Pancreas (tissue), 10 donors: ENCODE results near the gene WDR81. TPM values are rescaled to one million over a fixed set of nuclear protein-coding genes. Genes with fewer than 3 reads are reported as not detected.

Experiments used
- ATAC-seq, 4 donors: fragments of 200-7000 bp; cut with Tn5 transposase; one replicate each; pipeline versions ENCODE4 v1.8.0 to v1.9.1; 2020; ENCODE audit warnings: mild to moderate bottlenecking in 4 of 4, moderate library complexity in 4 of 4
- DNase-seq, 6 donors: peaks; one replicate each; pipeline ENCODE4 v3.0.0-alpha.2; 2020
- FAIRE-seq: peaks from 2 replicates; lab custom pipeline; 2012; peaks lifted over from hg19 to GRCh38; lab: Jason Lieb, UNC
- H3K27ac ChIP-seq, 4 donors: fragments of 200-600 bp; sonication (generic); 1 replicate in 3 of 4; 2 replicates in 1 of 4; pipeline versions ENCODE4 v1.5.0 to v1.8.0; 2020
- H3K27me3 ChIP-seq, 4 donors: fragments of 200-600 bp; one replicate each; pipeline ENCODE4 v1.8.0; 2021
- H3K36me3 ChIP-seq, 3 donors: fragments of 200-600 bp; sonication (generic) in 1 of 3; one replicate each; pipeline versions ENCODE4 v1.5.0 to v1.8.0; 2020 to 2021
- H3K4me1 ChIP-seq, 3 donors: fragments of 200-600 bp; one replicate each; pipeline ENCODE4 v1.8.0; 2021
- H3K4me3 ChIP-seq, 4 donors: fragments of 200-600 bp; sonication (generic) in 2 of 4; one replicate each; pipeline versions ENCODE4 v1.5.0 to v1.8.0; 2020 to 2021
- H3K9me3 ChIP-seq, 4 donors: fragments of 200-600 bp; one replicate each; pipeline ENCODE4 v1.8.0; 2021
- WGBS, 2 donors: extraction: QIAGEN DNeasy Blood & Tissue Kit; methylation state at CpG; one replicate each; pipeline ENCODE4 v1.1.7; 2013; 5-methylcytosine and 5-hydroxymethylcytosine counted together
- intact Hi-C, 3 donors: fragments of 100-400 bp; cut with DNase I; formaldehyde crosslinking; loops; one replicate each; pipeline versions ENCODE4 v1.11.1 to v1.14.2; 2022
- polyA plus RNA-seq, 2 donors: library from polyadenylated mRNA; stranded (reverse); fragments of 200-250 nt; gene quantifications; one replicate each; pipeline ENCODE4 v1.2.3, GENCODE V29; 2013
- total RNA-seq, 6 donors: library from RNA; stranded (reverse); fragmentation: NEBNext Ultra II Directional in 4 of 6; extraction: Animal tissue kit (Norgen Biotek cat#: 25700) in 4 of 6; gene quantifications; one replicate each; pipeline versions ENCODE4 v1.2.1 to v1.2.4, GENCODE V29; 2021 to 2023
- TF ChIP-seq, protein P1 (sequence below), 4 donors: fragments of 200-600 bp; sonication (generic) in 3 of 4; IDR thresholded peaks; one replicate each; pipeline versions ENCODE4 v1.5.0 to v1.8.0; 2021; ENCODE audit warnings: antibody characterized with exemption in 4 of 4
- donor health status: healthy with polysubstance abuse.
- donor health status: DM: no; HTN: no; CAD: no; lungs with moderate emphysema.
- donor health status: DM: no; HTN: no; CAD: no.
- donor health status: control.
- donor health status: control.
- donor health status: Bipolar disorder and iron deficiency.
- donor health status: DM: yes; HTN: yes; CAD: no.
- donor health status: DM: no; HTN: no; CAD: no.
- donor health status: DM: no; HTN: no; CAD: no.
- donor health status: DM: yes; HTN: yes; CAD: no.

Gene WDR81
- total and polyA plus RNA-seq, 8 donors = 5.7 to 24.4 (median 9.4) TPM

DNA sequence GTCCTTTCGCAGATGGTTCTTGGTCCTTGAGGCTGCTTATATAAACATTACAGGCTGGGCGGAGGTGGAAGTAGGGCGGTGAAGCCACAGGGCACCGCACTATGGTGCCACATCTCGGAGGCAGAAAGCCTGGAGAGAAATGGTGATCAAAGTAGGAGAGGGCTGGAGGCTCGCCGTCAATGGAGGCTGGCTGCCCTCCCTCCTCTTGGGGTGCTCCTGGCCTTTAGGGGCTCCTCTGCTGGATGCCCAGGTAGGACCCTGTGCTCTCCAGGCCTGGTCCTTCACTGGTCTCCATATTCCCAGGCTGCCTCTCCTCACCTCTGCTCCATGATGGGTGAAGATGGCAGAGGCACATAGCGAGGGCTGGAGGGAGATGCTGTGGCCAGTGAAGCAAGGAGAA, 12.2 kb upstream of the WDR81 start:
- Histone ChIP-seq H3K4me3 (no peak overlapping the region), H3K27ac (no peak overlapping the region), H3K4me1 (peaks cover 11 to 18% (median 13%) of the 10 kb centered on the region in 3 donors), H3K27me3 (no peaks in the 10 kb centered on the region), H3K9me3 (no peaks in the 10 kb centered on the region), H3K36me3 (no peaks in the 10 kb centered on the region)
- FAIRE-seq (no peak), ATAC-seq (no peak), DNase-seq (peak in 1 of 6 donors; percentile 14)
- intact Hi-C loops = no loop called here
- 58 to 66% methylated on average over 8 of the region's 8 CpGs for WGBS, 2 donors
- TF ChIP-seq, protein P1, sequence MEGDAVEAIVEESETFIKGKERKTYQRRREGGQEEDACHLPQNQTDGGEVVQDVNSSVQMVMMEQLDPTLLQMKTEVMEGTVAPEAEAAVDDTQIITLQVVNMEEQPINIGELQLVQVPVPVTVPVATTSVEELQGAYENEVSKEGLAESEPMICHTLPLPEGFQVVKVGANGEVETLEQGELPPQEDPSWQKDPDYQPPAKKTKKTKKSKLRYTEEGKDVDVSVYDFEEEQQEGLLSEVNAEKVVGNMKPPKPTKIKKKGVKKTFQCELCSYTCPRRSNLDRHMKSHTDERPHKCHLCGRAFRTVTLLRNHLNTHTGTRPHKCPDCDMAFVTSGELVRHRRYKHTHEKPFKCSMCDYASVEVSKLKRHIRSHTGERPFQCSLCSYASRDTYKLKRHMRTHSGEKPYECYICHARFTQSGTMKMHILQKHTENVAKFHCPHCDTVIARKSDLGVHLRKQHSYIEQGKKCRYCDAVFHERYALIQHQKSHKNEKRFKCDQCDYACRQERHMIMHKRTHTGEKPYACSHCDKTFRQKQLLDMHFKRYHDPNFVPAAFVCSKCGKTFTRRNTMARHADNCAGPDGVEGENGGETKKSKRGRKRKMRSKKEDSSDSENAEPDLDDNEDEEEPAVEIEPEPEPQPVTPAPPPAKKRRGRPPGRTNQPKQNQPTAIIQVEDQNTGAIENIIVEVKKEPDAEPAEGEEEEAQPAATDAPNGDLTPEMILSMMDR (IDR thresholded peaks at IDR 0.05) = no peak

DNA sequence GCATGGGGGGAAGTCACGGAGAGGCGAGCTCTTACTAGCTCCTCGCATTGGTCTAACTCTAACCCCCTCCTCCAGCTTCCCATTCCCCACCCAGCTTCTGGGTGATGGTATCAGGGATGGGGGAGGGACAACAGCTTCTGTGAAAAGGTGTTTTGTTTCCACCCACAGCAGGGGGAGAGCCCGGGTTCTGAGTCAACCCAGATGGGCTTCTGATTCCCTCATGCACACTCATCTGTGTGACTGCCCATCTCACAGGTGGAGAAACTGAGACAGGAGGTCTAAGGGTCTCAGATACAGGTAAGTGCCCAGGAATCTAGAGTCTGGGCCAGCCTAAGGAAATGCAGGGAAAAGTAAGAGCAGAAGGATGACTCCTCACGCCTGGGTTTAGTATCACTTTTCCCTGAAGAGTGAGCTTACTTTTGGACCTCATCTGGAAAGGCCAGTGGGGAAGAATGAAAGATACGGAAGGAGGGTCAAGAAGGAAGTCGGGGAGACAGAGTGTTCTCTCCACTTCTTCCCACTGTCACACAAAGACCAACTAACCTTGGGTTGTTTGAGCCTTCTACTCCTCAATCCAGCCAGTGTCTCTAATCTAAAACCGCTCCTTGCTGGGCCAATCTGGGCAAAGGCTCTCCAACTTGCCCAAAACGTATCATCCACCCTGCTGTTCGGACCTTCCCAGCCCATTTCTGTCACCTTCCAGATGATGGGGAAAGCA, 11.2 kb upstream of the WDR81 start:
- intact Hi-C loops = no loop called here
- Histone ChIP-seq H3K27ac (peak overlapping the region in 1 of 4 donors; percentile 70), H3K27me3 (no peaks in the 10 kb centered on the region), H3K4me1 (peaks cover 13 to 23% (median 16%) of the 10 kb centered on the region in 3 donors), H3K9me3 (no peaks in the 10 kb centered on the region), H3K4me3 (peak overlapping the region in 2 of 4 donors; percentile 78 to 83), H3K36me3 (no peaks in the 10 kb centered on the region)
- no peak for DNase-seq
- whole genome bisulfite sequencing, 2 donors = 61 to 66% methylated on average over 10 of the region's 10 CpGs
- no peak for ATAC-seq
- no peak for FAIRE-seq
- TF ChIP-seq, protein P1 (IDR thresholded peaks at IDR 0.05) = no peak

DNA sequence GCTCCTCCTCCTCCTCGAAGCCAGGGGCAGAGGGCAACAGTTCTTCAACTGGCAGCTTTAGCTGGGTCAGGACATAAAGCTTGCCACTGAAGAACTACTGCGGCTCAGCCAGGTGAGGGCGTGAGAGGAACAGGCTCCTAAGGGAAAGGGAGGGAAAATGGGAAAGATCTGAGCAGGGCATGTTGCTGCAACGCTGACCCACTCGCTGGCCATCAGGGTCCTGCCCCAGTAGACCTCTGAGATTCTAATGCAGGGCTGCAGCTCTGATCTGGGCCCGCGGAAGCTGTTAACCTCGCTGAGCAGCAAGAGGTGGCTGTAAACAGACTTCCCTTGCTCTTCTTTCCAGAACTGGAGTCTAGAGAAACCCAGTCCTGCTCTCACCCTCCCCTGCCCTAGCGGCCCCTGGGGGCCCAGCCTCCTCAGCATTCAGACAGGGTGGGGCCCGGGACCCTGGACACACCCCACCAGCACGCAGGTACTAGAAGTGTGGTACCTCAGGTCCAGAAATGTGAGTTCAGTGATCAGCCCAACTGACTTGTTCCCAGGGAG, 10.6 kb upstream of the WDR81 start:
- Histone ChIP-seq H3K36me3 (no peaks in the 10 kb centered on the region), H3K27me3 (no peaks in the 10 kb centered on the region), H3K27ac (peak overlapping the region; percentile 41 to 88 (median 75)), H3K4me3 (peak overlapping the region in 3 of 4 donors; percentile 68 to 83 (median 78)), H3K4me1 (peaks cover 13 to 25% (median 17%) of the 10 kb centered on the region in 3 donors), H3K9me3 (no peaks in the 10 kb centered on the region)
- FAIRE-seq (no peak), ATAC-seq (no peak), DNase-seq (peak in 4 of 6 donors; percentile 62 to 69 (median 64))
- TF ChIP-seq, protein P1 (IDR thresholded peaks at IDR 0.05) = peak in 1 of 4 donors; percentile 16
- intact Hi-C loops = no loop called here
- WGBS, 2 donors = 4 to 6% methylated on average over 11 of the region's 11 CpGs

DNA sequence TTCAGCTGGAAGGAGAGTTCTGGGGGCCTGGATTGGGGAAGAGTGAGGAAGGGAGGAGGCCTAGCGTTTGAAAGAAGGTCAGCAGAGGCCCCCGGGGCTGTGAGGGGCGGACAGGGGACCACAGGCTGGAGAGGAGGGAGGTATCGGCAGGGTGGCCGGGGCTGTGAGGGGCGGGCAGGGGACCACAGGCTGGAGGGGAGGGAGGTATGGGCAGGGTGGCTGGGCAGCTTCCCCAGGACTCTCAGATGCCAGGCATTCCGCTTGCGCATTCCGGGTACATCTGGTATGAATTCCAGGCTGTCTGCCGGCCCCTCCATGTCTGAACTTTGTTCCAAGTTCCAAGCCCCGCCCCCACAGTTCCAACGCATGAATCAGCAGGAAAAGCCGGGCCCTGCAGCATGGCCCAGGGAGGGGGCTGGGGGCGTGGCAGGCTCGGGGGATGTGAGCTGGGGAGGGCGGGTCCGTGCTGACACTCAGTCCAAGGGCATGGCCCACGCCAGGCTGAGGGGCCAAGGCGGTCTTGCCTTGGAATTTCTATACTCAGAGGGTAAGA, 10.0 kb upstream of the WDR81 start:
- intact Hi-C loops = no loop called here
- peaks cover 13 to 25% (median 17%) of the 10 kb centered on the region in 3 donors for H3K4me1 ChIP-seq
- 0 to 1% methylated on average over 18 to 19 of the region's 19 CpGs for WGBS, 2 donors

More for the DNA sequence above, 10.0 kb upstream of the WDR81 start:
- H3K36me3 ChIP-seq = no peaks in the 10 kb centered on the region
- FAIRE-seq (no peak), ATAC-seq (peak; percentile 33 to 52 (median 46)), DNase-seq (peak; percentile 93 to 99 (median 97))
- H3K4me3 ChIP-seq = peak overlapping the region in 3 of 4 donors; percentile 68 to 83 (median 78)
- H3K27me3 ChIP-seq = no peaks in the 10 kb centered on the region
- no peaks in the 10 kb centered on the region for H3K9me3 ChIP-seq
- TF ChIP-seq, protein P1 (IDR thresholded peaks at IDR 0.05) = no peak
- H3K27ac ChIP-seq = peak overlapping the region; percentile 80 to 96 (median 86)
